Measurements from ENCODE around the gene SPSB2. TPM values are rescaled to one million over a fixed set of nuclear protein-coding genes. Genes with fewer than 3 reads are reported as not detected.
"Not testable (repeated sequence)": the region's sequence is repeated elsewhere in the genome, so short reads cannot be mapped to it uniquely, and the experiment has no call there.

SPSB2 gene
- total and polyA plus RNA-seq, 2 donors (not counting 1 experiment from before 2014, with no cell fraction given): 9.4 to 16.0 TPM

DNA sequence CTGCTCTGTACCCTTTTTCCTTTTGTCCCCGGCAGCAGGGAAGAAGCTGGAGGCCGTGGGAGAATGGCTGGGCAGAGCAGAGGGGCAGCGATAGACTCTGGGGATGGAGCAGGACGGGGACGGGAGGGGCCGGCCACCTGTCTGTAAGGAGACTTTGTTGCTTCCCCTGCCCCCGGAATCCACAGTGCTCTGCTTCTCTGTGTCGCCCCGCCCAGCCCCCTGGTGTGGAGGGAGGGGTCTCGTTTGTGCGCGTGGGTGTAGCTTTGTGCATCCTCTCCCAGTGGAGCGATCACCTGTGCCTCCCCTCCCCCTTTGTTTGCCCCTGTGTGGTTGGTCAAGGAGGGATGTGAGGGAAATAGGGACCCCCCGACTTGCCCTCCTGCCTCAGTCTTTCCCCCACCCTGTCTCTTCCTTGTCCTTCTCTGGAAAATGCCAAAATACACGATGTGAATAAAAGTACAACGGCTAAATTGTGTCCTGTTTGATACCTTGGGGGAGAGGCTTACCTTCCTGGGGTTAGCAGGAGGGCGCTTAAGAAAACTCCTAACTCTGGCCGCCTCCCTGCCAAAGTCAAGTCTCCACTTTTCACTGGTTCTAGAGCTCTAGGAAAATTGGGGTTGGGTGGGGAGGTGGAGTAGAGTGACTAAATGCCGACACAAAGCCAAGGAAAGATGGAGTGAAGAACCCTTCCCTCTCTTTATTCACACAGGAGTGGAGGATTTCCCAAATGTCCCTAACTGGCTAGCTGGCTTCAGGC lies 6.8 kb downstream of the SPSB2 start:
- intact Hi-C loops (cut with micrococcal nuclease): no loop called here
- POLR2A ChIA-PET: interaction anchor here (0.5 to 5.5 kb wide), 4 partner anchors 13 to 241 kb away, joined by 3 to 49 read pairs (median 7); partner anchors contain the start of genes CDCA3 and USP5
- H3K4me1 ChIP-seq (ENCODE audit: control insufficient read depth in 2 of 2, insufficient read depth in 2 of 2, low read length in 2 of 2): peaks cover 23 to 28% of the 10 kb centered on the region in 2 donors
- no peaks in the 10 kb centered on the region for H3K27me3 ChIP-seq (replicated peaks in 1 of 4; ENCODE audit: control extremely low read depth in 1 of 4, control insufficient read depth in 3 of 4, insufficient read depth in 4 of 4, low read length in 3 of 4)
- H3K4me2 ChIP-seq (replicated peaks; ENCODE audit: low read depth, low read length, poor library complexity, severe bottlenecking): peak overlapping the region; percentile 97
- WGBS (ENCODE audit: insufficient coverage): 92% methylated on average over 9 of the region's 19 CpGs
- DNase-seq: no peak
- peak overlapping the region; percentile 70 to 77 for H3K27ac ChIP-seq (ENCODE audit: low read length in 2 of 2)
- H3K36me3 ChIP-seq (replicated peaks in 1 of 2; ENCODE audit: control extremely low read depth in 1 of 2, control insufficient read depth in 1 of 2, extremely low read depth in 1 of 2, insufficient read depth in 2 of 2, low read length in 1 of 2): peaks cover 0 to 45% of the 10 kb centered on the region in 2 experiments
- peaks cover 12% of the 10 kb centered on the region for H3K79me2 ChIP-seq (ENCODE audit: control insufficient read depth, insufficient read depth, low read length)
- H3K27me3 Mint-ChIP-seq: no peaks in the 10 kb centered on the region
- H3K4me3 ChIP-seq (ENCODE audit: control extremely low read depth in 1 of 5, extremely low read depth in 1 of 5, insufficient read depth in 1 of 5, low read depth in 2 of 5, low read length in 4 of 5): peak overlapping the region in 4 of 5 experiments; percentile 64 to 88 (median 76)
- H3K9me3 Mint-ChIP-seq (ENCODE audit: insufficient read depth): no peaks in the 10 kb centered on the region
- H2AFZ ChIP-seq (ENCODE audit: insufficient read depth, low read depth, low read length, poor library complexity, severe bottlenecking): peak overlapping the region; percentile 92
- H3K27ac Mint-ChIP-seq: peak overlapping the region; percentile 97
- TF ChIP-seq EZH2 (IDR thresholded peaks at IDR 0.05; ENCODE audit: borderline replicate concordance, insufficient read depth, low read depth, low read length, poor library complexity, severe bottlenecking) (no peak), CTCF (IDR thresholded peaks at IDR 0.05) (no peak)
- ATAC-seq (ENCODE audit: low read depth): no peak
- no peaks in the 10 kb centered on the region for H3K9me3 ChIP-seq (ENCODE audit: control extremely low read depth in 1 of 3, control insufficient read depth in 2 of 3, insufficient read depth in 1 of 3, low read length in 2 of 3)
- peaks cover 35% of the 10 kb centered on the region for H4K20me1 ChIP-seq (ENCODE audit: control insufficient read depth, insufficient read depth, low read length, poor library complexity, severe bottlenecking)
- peak overlapping the region; percentile 96 for H3K4me3 Mint-ChIP-seq
- peaks cover 38% of the 10 kb centered on the region for H3K4me1 Mint-ChIP-seq
- CTCF ChIA-PET: interaction anchor here (1.4 to 11.8 kb wide), 6 partner anchors 14 to 242 kb away, joined by 3 to 136 read pairs (median 6); partner anchors contain the start of genes C1RL, CDCA3 and USP5
- H3K9ac ChIP-seq (ENCODE audit: low read length): peak overlapping the region; percentile 89

DNA sequence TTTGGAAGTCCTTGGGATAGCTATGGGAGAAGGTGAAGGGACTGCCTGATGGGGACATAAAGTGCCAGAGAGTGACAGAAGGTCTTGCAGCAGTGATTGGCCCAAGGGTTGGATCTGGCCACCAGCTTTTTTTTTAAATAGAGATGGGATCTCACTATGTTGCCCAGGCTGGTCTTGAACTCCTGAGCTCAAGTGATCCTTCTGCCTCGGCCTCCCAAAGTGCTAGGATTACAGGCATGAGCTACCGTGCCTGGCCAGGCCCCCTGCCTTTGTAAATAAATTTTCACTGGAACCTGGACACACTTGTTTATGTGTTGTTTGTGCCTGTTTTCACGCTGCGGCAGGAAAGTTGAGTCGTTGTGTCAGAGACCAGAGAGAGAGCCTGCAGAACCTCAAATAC lies 7.8 kb downstream of the SPSB2 start:
- H3K9ac ChIP-seq (ENCODE audit: low read length); H2AFZ ChIP-seq (ENCODE audit: insufficient read depth, low read depth, low read length, poor library complexity, severe bottlenecking); H3K27ac ChIP-seq (ENCODE audit: low read length in 2 of 2); ATAC-seq (ENCODE audit: low read depth); H3K9me3 Mint-ChIP-seq (ENCODE audit: insufficient read depth); intact Hi-C loops (cut with micrococcal nuclease); H3K4me2 ChIP-seq (replicated peaks; ENCODE audit: low read depth, low read length, poor library complexity, severe bottlenecking); DNase-seq; H3K27me3 Mint-ChIP-seq; H3K9me3 ChIP-seq (ENCODE audit: control extremely low read depth in 1 of 3, control insufficient read depth in 2 of 3, insufficient read depth in 1 of 3, low read length in 2 of 3); H3K27me3 ChIP-seq (replicated peaks in 1 of 4; ENCODE audit: control extremely low read depth in 1 of 4, control insufficient read depth in 3 of 4, insufficient read depth in 4 of 4, low read length in 3 of 4); H3K4me3 ChIP-seq (ENCODE audit: control extremely low read depth in 1 of 5, extremely low read depth in 1 of 5, insufficient read depth in 1 of 5, low read depth in 2 of 5, low read length in 4 of 5); H3K79me2 ChIP-seq (ENCODE audit: control insufficient read depth, insufficient read depth, low read length): not testable (repeated sequence)
- Histone ChIP-seq H4K20me1 (ENCODE audit: control insufficient read depth, insufficient read depth, low read length, poor library complexity, severe bottlenecking) (peaks cover 25% of the 10 kb centered on the region), H3K4me1 (ENCODE audit: control insufficient read depth in 2 of 2, insufficient read depth in 2 of 2, low read length in 2 of 2) (peaks cover 20 to 23% of the 10 kb centered on the region in 2 donors), H3K36me3 (replicated peaks in 1 of 2; ENCODE audit: control extremely low read depth in 1 of 2, control insufficient read depth in 1 of 2, extremely low read depth in 1 of 2, insufficient read depth in 2 of 2, low read length in 1 of 2) (peaks cover 0 to 45% of the 10 kb centered on the region in 2 experiments)
- 100% methylated on average over 2 of the region's 5 CpGs for WGBS (ENCODE audit: insufficient coverage)
- ChIA-PET POLR2A (interaction anchor here (5.5 kb wide), 1 partner anchor 12 kb away, joined by 49 read pairs; the partner anchor contains the start of genes CDCA3 and USP5), CTCF (interaction anchor here (1.1 to 11.8 kb wide), 4 partner anchors 8 to 79 kb away, joined by 3 to 136 read pairs (median 4); partner anchors contain the start of genes CDCA3, SPSB2 and USP5)
- H3K4me1 Mint-ChIP-seq: peaks cover 30% of the 10 kb centered on the region
- peak overlapping the region; percentile 50 for H3K27ac Mint-ChIP-seq
- peak overlapping the region; percentile 20 for H3K4me3 Mint-ChIP-seq

Data from B cell (primary cell).